T-helper 9 cell (primary cell): ENCODE data around the gene C1QL1.

ENCODE experiments used
- DNase-seq: peaks from one replicate; pipeline ENCODE4 v3.0.0-alpha.2; 2020
- total RNA-seq, 2 donors: gene quantifications; one replicate each; lab custom pipeline; 2026; lab: John Stamatoyannopoulos, UW

Gene C1QL1
- total RNA-seq = 0 reads per million in 2 donors

DNA sequence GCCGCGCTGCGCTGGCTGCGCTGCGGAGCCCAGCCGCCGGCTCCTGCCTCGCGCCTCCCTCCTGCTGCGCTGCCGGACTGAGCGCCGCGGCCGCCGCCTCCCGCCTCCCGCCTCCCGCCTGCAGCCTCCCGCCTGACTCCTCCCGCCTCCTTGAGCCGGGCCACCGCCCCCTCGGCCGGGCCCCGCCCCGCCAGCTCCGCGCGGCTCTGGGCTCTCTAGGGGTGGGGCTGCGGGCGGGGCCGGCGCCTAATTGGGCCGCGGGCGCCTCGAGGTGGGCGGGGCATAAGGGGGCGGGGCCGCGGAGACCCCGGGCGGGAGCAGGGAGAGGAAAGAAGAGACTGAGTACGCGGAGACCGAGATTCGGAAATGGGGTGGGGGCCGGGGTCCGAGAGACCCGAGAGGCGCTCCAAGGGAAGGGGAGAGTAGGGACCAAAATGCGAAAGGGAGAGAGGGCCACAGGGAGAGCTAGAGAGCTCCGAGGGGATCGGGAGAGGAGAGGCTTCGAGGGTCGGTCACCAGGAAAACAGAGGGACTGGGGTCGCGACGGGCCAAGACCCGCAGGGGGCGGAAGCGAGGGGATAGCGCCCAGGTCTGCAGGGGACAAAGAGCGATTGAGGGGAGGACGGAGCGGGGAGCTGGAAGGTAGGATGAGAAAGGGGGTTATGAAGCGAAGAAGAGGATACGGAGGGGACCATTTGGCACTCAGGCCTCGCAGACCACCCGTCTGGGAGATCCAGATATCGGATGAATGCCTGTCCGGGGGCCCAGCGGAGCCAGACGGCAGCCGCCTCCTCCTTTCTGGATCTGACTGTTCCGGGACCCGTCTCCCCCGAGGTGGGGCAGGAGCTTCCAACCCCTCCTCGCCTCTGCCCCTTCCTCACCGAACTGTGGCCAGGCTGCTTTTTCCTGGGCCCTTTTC lies at the start of gene C1QL1:
Gene C1QL1 (minus strand): TSS at position 79 of the 919 bp plus-strand sequence. CDS start 255 bp downstream, outside the sequence.
- peak; percentile 79 for DNase-seq

DNA sequence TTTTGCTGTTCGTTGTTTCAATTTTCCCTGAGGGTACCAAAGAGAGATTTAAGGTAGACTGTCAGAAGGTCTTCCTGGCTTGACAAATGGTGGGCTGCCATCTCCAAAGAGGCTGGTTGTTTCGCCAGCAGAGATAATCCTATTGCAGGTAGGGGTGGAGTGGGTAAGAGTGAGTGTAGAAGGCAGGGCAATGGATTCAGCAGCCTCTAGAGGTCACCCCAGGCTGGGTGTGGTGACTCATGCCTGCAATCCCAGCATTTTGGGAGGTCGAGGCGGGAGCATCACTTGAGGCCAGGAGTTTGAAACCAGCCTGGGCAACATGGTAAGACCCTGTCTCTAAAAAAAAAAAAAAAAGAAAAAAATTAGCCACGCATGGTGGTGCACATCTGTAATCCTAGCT lies 48.7 kb upstream of the C1QL1 start:
- DNase-seq = no peak

DNA sequence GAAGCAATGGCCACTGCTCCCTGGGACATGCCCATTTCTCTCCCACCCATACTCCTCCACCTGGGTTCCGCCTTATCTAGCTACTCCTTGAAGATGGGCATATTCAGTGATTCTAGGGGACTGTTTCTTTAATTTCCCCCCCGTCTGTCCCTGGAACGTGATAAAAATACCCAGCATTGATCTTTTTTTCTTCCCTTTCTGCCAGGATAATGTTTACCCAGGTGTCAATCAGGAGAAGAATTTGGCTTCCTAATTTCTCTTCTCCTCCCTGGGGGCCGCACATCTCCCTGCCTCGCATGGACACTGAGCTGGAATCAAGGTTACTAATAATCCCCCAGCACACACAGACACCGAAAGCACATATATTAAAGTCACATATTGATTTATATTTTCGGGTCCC lies 48.1 kb upstream of the C1QL1 start:
- no peak for DNase-seq

DNA sequence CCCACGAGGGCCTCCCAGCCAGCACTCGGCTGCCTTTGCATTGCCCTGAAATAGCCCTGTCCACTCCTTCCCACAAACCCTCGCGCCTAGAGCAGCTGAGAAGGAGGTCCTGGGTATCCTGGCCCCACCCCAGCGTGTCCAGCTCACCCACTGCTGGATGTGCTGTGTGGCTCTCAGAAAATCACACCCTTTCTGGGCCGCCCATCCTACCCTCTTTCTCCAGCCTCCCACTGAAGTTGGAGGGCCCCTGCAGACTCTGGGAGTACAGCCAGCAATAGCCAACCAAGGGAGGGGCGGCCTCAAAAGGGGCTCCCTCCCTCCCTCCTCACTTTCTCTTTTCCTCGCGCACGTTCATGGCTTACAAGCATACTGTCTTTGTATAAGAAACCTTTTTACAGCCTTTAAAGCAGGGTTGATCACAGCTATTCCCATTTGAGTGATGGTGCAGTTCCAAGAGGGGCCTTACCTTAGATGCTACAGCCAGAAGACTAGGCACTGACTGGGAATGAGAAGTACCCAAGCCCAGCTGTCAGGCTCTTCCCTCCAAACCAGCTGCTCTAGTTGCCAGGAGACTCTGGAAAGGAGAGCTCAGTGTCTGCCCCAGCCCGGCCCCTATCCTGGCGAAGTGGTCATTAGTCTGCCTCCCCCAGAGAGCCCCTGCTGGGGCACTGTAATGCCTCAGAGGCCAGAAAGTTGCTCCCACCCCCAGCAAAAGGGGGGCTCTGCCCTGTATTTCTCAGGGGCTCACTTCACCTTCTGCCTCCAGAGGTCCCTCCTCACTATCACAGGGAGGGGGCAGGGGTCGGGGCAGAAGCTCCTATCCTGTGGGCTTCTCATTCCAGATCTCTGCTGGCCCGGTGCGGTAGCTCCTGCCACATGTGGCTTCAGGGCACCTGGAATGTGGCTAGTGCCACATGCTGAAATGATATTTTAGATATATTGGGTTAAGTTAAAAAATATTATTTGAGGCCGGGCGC lies 45.2 kb upstream of the C1QL1 start:
- no peak for DNase-seq

DNA sequence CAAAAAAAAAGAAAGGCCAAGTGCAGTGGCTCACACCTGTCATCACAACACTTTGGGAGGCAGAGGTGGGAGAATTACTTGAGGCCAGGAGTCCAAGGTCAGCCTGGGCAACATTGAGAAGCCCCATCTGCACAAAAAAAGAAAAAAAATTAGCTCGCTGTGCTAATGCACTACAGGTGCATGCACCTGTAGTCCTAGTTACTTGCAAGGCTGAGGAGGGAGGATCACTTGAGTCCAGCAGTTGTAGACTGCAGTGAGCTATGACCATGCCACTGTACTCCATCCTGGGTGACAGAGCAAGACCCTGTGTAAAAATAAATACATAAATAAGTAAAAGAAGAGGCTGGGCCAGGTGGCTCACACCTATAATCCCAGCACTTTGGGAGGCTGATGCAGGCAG lies 43.7 kb upstream of the C1QL1 start:
- DNase-seq = no peak

DNA sequence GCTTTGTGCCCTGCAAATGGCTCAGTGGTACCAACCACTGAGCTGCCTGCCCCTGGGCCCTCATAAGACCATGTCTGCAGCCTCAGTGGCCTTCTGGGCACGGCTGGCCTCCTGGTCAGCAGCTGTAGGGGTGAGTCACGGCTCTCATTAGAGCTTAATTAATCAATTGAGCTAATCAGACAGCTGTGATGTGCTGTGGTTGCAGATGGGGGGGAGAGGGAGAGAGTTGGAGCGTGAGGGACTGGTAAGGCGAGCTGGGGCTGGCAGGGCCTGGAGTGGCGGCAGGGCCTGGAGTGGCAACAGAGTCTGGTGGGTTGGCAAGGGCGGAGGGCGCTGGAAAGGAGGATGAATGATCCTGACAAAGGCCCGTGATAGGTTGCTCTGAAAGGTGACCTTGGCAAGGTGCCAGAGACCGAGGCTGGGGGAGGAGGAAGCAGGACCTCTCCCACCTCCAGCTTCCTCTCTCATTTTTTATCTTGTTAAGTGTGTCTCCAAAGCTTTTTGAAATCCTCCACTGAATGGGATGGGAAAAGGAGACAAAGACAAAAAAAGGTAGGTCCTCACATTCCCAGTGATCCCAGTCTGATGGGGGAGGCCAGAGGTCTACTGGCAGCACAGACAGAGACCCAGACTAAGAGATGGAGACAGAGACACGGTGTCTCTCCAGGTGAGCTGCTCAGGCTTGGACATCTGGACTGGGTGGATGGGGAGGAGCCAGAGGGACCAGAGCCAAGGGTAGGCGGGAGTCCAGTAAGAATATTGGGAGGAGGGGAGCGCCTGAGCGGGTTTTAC lies 41.8 kb upstream of the C1QL1 start:
- DNase-seq = no peak

DNA sequence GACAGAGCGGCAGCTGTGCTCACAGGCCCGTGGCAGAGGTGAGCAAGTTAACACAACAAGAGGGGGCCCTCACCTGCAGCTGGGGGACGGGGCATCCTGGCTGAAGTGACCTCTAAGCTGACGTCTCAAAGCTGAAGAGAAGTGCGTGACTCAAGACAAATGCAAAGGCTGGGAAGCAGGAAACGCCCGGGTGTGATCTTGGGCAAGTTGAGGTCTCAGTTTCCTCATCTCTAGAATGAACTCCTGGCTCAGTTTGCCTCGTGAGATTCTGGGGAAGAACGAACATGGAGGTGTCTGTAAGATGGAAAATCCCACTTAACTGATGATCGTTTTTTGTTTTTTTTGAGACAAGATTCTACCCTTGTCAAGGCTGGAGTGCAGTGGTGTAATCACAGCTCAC lies 40.1 kb upstream of the C1QL1 start:
- DNase-seq = no peak

DNA sequence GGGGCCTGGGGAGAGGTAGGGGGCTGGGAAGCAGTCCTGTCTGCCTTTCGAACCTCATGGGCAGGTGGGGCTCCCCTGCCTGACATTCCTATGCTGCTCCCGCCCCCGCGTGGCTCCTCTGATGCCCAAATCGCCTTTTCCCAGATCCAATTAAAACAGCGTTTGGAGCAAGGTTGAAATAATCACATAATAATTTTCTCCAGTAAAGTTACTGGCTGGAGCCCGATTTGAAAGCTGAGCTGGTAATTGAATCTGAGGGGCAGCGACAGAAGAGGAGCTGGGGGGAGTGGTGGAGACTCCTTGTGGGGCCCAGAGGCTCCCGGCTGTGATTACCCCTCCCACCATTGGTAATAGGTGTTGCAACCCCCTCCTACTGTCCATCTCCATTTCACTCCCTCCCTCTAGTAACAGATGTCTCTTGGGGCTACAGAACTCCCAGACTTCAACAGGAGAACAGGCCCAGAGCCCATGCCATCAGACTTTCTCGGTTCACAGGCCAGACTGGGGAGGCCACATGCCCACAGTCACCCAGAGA lies 38.9 kb upstream of the C1QL1 start:
- no peak for DNase-seq

DNA sequence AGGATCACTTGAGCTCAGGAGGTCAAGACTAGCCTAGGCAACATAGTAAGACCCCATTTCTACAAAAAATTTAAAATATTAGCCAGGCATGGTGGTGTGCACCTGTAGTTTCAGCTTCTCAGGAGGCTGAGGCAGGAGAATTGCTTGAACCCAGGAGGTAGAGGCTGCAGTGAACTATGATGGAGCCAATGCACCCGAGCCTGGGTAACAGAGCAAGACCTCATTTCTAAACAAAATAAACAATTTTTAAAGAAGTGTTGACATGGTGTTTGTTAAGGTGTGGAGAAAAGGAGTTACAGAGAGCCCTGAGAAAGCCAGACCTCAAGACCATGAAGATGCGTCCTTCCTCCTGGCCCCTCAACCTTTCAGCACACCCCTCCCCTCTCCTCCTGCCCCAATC lies 37.6 kb upstream of the C1QL1 start:
- no peak for DNase-seq

DNA sequence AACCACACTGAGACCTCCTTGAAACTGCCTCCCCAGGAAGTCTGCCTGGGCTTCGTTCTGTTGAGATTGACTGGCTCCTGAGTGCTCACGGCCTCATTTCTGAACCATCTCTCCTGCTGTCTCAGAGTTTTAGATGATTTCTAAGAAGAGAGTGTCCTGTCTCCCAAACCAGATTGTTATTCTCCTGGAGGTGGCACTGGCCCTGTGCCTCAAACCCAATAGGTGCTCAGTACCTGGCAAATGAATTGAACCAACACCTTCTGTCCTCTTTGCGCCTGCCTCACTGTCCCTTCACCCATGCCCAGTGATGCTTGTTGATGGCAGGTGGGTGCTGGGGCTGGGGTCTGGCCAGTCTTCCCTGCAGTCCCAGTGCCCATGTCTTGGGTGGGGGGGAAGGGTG lies 36.3 kb upstream of the C1QL1 start:
- DNase-seq = no peak

DNA sequence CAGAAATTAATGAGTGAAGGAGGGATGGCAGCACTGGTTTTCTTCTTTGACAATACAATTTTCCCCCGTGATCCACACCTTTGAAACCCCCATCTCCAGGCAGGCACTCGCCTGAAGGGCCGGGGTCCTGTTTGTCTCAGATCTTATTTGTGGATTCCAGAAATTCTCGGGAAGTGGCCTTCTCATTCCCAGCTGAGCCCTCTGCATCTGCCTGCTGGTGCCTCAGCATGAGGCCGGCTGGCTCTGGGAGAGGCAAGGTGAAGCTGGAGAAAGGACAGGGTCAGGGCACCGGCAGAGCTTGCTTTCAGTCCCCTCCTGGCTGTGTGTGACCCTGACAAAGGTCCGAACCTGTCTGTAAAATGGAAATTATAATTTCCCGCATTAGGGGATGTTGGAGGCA lies 35.8 kb upstream of the C1QL1 start:
- DNase-seq = no peak

DNA sequence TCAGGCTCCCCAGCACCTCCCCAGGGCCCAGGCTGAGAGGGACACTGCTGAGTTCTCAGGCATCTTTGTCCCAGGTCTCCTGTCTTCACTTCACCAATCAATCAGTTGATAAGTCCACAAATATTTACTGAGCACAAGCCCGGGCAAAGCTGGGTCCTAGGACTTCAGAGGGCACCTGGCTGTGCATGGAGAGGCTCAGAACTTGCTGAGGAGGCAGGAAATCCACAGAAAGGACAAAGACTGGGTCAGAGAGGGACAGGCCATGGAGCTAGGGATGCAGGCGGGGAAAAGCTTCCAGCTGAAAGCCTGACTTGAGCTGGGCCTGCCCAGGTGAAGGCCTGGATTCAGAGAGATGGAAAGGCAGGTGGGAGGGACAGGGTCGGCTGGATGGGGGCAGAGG lies 33.2 kb upstream of the C1QL1 start:
- no peak for DNase-seq

DNA sequence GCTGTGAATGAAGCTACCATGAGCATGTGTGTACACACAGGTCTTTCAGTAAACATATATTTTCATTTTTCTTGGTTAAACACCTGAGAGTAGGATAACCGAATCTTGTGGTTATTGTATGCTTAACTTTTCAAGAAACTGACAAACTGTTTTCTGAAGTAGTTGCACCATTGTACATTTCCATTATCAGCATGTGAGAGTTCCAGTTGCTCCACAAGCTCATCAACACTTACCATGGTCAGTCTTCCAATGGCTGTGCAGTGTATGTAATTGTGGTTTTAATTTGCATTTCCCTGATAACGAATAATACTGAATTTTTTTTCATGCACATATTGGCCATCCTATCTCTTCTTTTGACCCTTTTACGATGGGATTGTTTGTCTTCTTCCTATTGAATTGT lies 31.3 kb upstream of the C1QL1 start:
- DNase-seq = no peak

DNA sequence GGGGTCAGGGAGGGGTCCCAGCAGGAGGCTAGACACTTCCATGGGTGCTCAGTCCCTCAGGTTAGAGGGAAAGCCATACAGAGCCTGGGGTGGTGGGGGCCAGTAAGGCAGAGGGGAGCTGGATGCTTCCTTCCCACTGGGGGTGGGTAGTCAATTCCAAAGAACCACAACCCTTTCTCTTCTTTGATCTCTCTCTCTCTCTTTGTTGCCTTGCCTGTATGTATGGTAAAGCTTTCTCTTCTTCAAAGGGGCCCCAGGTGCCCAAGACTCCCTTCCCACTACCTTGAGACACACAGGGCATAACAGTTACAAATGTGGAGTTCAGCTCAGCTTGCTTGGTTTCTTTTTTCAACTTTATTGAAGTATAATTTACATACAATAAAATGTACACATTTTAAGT lies 30.5 kb upstream of the C1QL1 start:
- DNase-seq = no peak

DNA sequence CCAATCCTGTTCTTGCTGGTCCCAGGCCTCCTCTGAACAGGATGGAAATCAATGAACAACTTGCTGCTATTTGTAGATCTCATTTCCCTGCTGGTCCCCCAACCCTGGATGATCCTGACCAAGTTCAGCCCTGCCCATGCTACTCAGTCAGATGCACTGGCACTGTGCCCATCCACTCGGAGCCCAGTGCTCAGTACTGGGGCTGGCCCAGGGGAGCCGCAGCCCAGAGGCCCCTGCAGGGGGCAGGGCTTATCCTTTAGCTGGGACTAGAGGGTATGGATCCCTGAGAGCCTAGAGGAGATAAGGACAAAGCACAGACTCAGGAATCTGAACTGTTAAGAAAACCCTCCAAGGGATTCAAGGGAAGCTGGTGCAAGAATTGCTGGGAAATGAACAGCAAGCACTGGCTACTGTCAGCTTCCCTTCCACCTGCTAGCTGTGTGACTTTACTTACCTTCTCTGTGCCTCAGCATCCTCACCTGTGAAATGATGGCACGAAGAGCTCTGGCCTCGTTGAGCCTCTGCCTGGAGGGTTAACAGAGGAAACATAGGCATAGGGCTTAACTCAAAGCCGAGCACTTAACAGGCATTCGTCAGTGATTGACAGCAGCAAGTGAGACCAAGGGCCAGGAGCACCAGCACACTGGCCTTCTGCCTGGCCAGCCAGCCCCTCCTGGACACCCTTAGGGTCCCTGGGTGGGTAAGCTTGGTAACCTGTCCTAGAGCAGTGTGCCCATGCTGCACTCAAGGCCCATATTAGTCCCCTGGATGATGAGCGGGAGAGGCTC lies 29.8 kb upstream of the C1QL1 start:
- DNase-seq = no peak

DNA sequence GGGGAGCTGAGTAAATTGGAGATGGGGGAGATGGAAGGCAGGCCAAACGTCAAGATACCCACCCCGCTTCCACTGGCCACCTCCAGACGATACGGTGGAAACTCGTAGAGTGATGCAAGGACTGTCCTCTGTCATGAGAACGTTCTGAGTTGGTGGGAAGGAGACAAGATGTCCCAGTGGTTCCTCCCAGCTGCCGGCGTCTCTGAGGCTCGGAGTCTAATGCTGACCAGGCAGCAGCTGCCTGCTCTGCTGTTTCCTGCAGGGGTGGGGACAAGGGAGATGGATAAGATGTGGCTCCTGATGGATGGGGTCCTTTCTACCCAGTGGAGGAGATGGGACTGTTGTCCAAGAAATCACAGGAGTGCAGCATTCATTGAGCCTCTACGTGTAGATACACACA lies 28.2 kb upstream of the C1QL1 start:
- no peak for DNase-seq

DNA sequence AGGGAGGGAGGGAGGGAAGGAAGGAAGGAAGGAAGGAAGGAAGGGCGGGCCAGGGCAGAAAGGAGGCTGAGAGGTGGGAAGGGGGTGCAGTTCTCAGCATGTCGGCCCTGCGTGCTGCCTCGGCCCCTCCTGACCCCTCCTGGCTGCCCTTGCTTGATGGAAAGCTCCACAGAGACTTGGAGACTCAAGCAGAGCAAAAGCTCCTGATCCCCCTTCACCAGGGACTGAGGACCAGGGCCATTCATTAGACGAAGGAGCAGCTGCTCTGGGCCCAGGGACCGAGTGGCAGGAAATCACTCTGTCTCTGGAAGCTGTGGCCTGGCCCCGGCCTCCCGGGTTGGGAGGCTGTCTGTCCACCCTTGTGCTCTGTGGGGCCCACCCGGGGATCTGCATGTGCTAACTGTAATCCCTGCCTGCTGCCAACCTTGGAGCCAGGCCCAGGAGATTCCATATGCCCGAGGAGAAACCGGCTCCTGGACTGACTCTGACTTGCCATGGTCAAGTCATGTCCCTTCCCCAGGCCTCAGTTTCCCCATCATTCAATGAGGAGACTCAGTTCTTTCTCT lies 27.4 kb upstream of the C1QL1 start:
- no peak for DNase-seq

DNA sequence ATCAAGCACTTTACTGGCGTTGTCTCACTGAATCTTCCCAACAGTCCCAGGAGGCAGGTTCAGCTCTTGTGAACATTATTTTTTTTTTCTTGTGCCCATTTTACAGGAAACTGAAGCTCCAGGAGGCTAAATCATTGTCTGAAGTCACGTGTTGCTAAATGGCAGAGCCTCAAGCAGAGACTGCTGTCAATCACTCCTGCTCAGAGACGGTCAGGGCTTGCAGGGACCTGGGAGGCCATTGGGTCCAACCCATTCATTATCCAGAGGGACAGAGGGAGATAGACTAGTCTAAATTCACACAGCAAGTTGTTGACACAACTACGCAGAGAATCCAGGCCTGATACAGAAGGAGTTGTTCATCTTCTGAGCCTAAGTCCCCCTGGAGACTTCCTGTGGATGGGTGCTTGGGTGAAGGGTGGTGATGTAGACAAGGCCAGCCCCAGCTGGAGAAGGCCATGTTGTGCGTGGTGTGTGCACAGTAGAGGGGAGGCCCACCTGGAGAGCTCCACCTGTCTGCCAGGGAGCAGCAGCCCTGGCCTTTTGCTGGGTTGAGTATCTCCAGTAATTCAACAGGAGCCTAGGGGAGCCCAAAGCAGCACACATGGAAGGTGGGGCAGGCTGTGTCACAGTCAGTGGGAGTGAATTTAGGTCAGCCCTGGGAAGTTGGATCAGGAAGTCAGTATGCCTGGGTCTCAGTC lies 24.3 kb upstream of the C1QL1 start:
- no peak for DNase-seq

DNA sequence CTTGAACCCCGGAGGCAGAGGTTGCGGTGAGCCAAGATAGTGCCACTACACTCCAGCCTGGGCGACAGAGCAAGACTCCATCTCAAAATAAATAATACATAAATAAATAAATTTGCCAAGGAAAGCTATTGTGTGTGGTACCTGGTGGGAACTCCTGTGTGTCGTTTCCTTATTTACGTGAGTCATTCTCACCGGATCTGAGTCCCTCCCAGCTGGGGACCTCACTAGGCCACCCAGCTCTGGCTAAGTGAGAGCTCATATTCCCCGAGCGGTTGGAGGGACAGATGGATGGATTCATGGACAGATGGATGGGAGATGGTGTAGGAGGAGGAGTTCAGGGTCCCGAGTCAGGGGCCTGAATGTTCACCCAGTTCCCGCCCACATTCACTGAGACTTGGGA lies 22.9 kb upstream of the C1QL1 start:
- DNase-seq = no peak

DNA sequence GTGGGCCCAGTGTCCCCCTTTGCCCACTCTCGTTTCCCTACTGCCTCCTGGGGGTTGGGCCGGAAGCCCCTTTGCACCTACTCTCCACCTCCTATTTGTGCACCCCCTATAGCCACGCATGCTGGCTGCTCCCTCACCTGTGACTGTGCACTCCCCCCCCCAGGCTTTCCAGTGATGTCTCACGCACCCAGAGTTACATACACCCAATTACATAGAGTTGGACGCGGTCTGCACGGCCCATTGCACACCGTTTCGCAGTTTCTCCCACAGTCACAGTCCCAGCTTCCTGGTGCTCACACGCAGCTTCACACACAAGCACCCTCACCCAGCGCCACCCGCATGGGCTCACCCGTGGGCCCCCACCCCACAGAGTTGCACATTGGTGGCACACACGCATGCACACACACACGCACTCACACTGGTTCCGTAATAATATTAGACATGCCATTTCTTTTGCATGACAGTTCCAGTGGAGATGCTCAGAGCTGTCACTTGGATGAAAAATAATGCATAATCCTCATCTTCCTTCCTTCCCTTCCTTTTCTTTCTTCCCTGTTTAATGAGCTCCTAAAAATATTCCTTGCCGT lies 21.5 kb upstream of the C1QL1 start:
- DNase-seq = no peak
